ENCODE data around the gene TACC2.

TACC2 gene

DNA sequence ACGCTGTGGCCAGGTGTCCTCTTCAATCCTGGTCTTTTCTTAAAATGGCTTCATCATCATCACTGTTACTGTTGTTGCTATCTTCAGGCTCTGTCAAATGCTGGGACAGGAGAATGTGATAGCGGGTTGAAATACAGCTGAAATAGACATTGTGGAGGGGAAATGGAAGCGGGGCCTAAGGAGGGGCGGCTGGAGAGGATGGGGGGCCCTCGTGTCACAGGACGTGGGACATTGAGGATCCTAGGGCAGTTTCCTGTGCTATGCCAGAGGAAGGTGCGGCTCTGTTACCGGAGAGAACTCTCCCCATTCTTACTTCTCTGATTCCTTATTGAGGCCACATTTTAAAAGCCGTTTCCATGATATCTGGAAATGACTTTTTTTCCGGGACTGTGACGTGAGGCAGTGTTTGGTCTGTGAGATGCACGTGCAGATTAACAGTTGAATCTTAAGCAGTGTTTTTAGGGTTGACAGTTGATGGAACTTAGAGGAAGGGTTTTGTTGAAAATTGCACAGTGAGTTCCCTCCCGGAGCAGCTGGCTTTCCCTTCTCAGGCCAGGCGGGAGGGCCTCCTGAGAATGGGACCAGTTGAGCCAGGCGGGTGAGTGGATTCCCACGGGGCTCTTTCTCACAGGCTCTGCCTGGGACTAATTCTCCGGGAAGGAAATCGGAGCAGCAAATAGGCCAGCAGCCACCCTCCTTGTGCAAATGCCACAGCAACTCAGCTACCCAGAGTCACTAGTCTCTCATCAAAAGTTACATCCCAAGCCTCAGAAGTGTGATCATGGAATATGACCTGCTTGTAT, 125.2 kb downstream of the TACC2 start:
- no peak for DNase-seq (ENCODE audit: low read depth)
- H3K4me3 ChIP-seq (ENCODE audit: low read depth, low read length): peak overlapping the region; percentile 74

DNA sequence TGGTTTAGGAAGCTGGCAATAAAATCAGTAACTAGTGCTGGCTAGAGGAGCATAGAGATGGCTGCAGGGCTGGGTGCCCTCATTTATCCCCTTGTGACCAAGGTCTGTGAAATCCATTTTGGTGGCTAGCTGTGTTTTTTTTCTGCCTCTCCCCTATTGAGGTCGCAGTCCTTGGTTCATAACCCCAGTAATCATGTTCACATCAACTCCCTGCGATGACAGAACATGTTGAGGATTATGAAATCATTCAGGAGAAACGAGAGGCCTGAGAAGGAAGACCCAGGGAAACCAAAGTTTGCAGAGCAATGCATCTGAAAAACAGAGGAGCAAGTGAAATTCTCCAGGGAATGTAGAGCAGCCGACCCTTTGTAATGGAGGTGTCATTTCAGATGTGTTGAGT, 126.9 kb downstream of the TACC2 start:
- TF ChIP-seq, protein P1, sequence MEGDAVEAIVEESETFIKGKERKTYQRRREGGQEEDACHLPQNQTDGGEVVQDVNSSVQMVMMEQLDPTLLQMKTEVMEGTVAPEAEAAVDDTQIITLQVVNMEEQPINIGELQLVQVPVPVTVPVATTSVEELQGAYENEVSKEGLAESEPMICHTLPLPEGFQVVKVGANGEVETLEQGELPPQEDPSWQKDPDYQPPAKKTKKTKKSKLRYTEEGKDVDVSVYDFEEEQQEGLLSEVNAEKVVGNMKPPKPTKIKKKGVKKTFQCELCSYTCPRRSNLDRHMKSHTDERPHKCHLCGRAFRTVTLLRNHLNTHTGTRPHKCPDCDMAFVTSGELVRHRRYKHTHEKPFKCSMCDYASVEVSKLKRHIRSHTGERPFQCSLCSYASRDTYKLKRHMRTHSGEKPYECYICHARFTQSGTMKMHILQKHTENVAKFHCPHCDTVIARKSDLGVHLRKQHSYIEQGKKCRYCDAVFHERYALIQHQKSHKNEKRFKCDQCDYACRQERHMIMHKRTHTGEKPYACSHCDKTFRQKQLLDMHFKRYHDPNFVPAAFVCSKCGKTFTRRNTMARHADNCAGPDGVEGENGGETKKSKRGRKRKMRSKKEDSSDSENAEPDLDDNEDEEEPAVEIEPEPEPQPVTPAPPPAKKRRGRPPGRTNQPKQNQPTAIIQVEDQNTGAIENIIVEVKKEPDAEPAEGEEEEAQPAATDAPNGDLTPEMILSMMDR (conservative IDR thresholded peaks at IDR 0.05; ENCODE audit: low read depth, low read length): no peak
- DNase-seq (ENCODE audit: low read depth): no peak
- H3K4me3 ChIP-seq (ENCODE audit: low read depth, low read length): no peak overlapping the region

More for the DNA sequence above, 125.2 kb downstream of the TACC2 start:
- TF ChIP-seq, protein P1 (conservative IDR thresholded peaks at IDR 0.05; ENCODE audit: low read depth, low read length): no peak

- DNase-seq (ENCODE audit: low read depth): peak; percentile 63
These were observed 127.4 kb downstream of the TACC2 start for GRCh38 chr10:122116331-122116730.

DNA sequence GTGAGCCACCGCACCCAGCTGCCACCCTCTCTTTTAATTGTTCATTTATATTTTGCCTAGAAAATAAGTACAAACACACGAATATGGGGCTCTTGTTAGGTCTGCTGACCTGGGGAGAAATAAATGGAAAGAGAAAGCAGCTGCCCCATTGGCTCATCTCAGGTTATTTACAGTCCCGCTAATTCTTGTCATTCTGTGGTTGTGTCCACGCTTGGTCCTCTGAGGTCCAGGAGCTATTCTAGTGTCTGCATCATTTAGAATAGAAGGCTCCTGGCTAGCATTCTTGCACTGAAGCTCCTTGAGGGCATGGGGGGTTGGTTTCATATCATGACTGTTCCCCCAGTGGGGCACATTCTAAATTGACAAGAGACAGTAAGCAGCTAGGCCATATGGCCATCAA, 128.5 kb downstream of the TACC2 start:
- H3K4me3 ChIP-seq (ENCODE audit: low read depth, low read length): no peak overlapping the region
- TF ChIP-seq, protein P1 (conservative IDR thresholded peaks at IDR 0.05; ENCODE audit: low read depth, low read length): no peak
- no peak for DNase-seq (ENCODE audit: low read depth)

More at GRCh38 chr10:122116331-122116730, 127.4 kb downstream of the TACC2 start:
- H3K4me3 ChIP-seq (ENCODE audit: low read depth, low read length): no peak overlapping the region
- TF ChIP-seq, protein P1 (conservative IDR thresholded peaks at IDR 0.05; ENCODE audit: low read depth, low read length): no peak

DNA sequence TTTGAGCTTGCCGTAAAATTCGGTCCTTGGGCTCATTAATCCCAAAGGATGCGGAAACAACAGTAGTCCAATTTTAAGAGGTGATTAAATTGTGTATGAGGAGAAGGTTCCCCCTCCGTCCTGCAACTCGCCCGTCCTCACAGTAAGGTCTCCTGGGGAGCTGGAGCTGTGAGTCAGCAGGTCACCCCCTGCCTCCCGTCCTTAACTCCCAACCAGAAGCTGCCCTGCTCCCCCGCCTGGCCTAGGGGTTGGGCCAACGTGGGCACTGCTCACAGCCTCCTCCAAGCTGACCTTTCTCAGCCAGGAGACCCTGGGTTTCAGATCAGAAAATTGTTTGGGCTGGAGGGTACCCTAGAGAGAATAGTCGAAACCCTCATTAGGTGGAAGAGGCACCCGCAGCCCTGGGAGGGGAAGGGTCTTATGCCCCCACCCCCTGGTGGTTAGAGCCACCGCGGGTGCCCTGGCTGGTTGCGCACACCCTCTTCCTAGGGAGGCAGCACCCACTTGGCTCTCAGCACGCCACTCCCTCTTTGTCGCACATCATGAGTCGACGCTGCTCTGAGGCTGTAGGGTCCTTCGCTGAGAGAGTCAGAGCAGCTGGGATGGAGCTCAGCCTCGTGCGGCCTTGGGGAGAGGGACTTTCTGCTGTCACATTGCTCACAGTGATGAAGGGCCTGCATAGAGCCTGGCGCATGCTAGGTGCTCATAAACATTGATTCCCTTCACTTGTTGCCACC, 131.2 kb downstream of the TACC2 start:
- H3K4me3 ChIP-seq (ENCODE audit: low read depth, low read length): no peak overlapping the region
- DNase-seq (ENCODE audit: low read depth): peak; percentile 48
- TF ChIP-seq, protein P1 (conservative IDR thresholded peaks at IDR 0.05; ENCODE audit: low read depth, low read length): no peak

- no peak for DNase-seq (ENCODE audit: low read depth)
- TF ChIP-seq, protein P1 (conservative IDR thresholded peaks at IDR 0.05; ENCODE audit: low read depth, low read length): no peak
- H3K4me3 ChIP-seq (ENCODE audit: low read depth, low read length): no peak overlapping the region
These were observed 132.1 kb downstream of the TACC2 start for GRCh38 chr10:122121059-122121458.
